IMR-90 (cell line): ENCODE data around the gene ANO4. TPM values are rescaled to one million over a fixed set of nuclear protein-coding genes. Genes with fewer than 3 reads are reported as not detected.

Source experiments
- ATAC-seq: fragments of 200-7000 bp; cut with Tn5 transposase; 2 replicates; pipeline ENCODE4 v1.9.1; 2020; ENCODE audit warnings: low read depth, mild to moderate bottlenecking, moderate library complexity
- BruUV-seq: library from RNA; stranded (reverse); fragments of 400-500 nt; replicated peaks from 2 replicates; lab custom pipeline; 2021; lab: Mats Ljungman, UMichigan
- CTCF ChIA-PET: fragments of 300-600 bp; formaldehyde crosslinking; extraction: SDS; loops from one replicate; lab custom pipeline; 2021; ENCODE audit warnings: antibody characterized with exemption; lab: Yijun Ruan, JAX
- POLR2A ChIA-PET: fragments of 300-600 bp; sonication (Branson Sonifier 250); formaldehyde crosslinking; loops from one replicate; lab custom pipeline; 2022; ENCODE audit warnings: antibody characterized with exemption; ENCODE audit not compliant: unreplicated experiment; lab: Charles Lee
- DNase-seq: peaks from one replicate; pipeline ENCODE4 v3.0.0; 2013
- H2AFZ ChIP-seq: replicated peaks from 2 replicates; pipeline ENCODE3; 2013; ENCODE audit warnings: low read length, mild to moderate bottlenecking; ENCODE audit not compliant: poor library complexity
- H2AK5ac ChIP-seq: 2 replicates; pipeline ENCODE4 v1.6.1; 2013; ENCODE audit warnings: low read depth, low read length, inconsistent platforms
- H2AK9ac ChIP-seq: replicated peaks from 2 replicates; pipeline ENCODE3; 2013; ENCODE audit warnings: mild to moderate bottlenecking, low read depth, low read length, moderate library complexity; ENCODE audit not compliant: poor library complexity
- H2BK120ac ChIP-seq: 2 replicates; pipeline ENCODE4 v1.6.1; 2013; ENCODE audit warnings: low read depth, low read length, inconsistent platforms
- H2BK15ac ChIP-seq: 3 replicates; pipeline ENCODE4 v1.6.1; 2013; ENCODE audit warnings: low read depth, low read length, inconsistent platforms
- H2BK20ac ChIP-seq: 2 replicates; pipeline ENCODE4 v1.6.1; 2013; ENCODE audit warnings: low read depth, mild to moderate bottlenecking, inconsistent platforms, low read length, moderate library complexity
- H2BK5ac ChIP-seq: 2 replicates; pipeline ENCODE4 v1.6.1; 2013; ENCODE audit warnings: mild to moderate bottlenecking, low read depth, low read length, inconsistent platforms; ENCODE audit not compliant: poor library complexity, severe bottlenecking
- H3K14ac ChIP-seq: replicated peaks from 2 replicates; pipeline ENCODE4 v1.6.1; 2013; ENCODE audit warnings: low read depth, low read length, inconsistent platforms
- H3K18ac ChIP-seq: 2 replicates; pipeline ENCODE4 v1.6.1; 2013; ENCODE audit warnings: low read depth, low read length, control low read depth
- H3K23ac ChIP-seq: 2 replicates; pipeline ENCODE4 v1.6.1; 2013; ENCODE audit warnings: low read depth, low read length, inconsistent platforms
- H3K27ac ChIP-seq: 2 replicates; pipeline ENCODE4 v1.5.1; 2013; ENCODE audit warnings: mild to moderate bottlenecking, control low read depth, low read length; ENCODE audit not compliant: insufficient read depth
- H3K27me3 ChIP-seq: 2 replicates; pipeline ENCODE4 v1.6.1; 2013; ENCODE audit warnings: low read length; ENCODE audit not compliant: control insufficient read depth, insufficient read depth
- H3K36me3 ChIP-seq: 2 replicates; pipeline ENCODE4 v1.6.1; 2013; ENCODE audit warnings: low read length, mixed read lengths; ENCODE audit not compliant: control insufficient read depth, insufficient read depth
- H3K4ac ChIP-seq: 2 replicates; pipeline ENCODE4 v1.6.1; 2013; ENCODE audit warnings: low read depth, low read length, inconsistent platforms
- H3K4me1 ChIP-seq: 2 replicates; pipeline ENCODE4 v1.6.1; 2013; ENCODE audit warnings: low read length, mixed read lengths; ENCODE audit not compliant: control insufficient read depth, insufficient read depth
- H3K4me2 ChIP-seq: 2 replicates; pipeline ENCODE4 v1.6.1; 2013; ENCODE audit warnings: low read depth, mild to moderate bottlenecking, control low read depth, low read length, moderate library complexity
- H3K4me3 ChIP-seq: 2 replicates; pipeline ENCODE4 v1.5.1; 2013; ENCODE audit warnings: low read depth, mild to moderate bottlenecking, control low read depth, low read length, moderate library complexity; ENCODE audit not compliant: insufficient read depth
- H3K56ac ChIP-seq: 2 replicates; pipeline ENCODE4 v1.6.1; 2013; ENCODE audit warnings: low read length, inconsistent platforms; ENCODE audit not compliant: insufficient read depth; ENCODE audit errors: extremely low read depth
- H3K79me1 ChIP-seq, 2 experiments: 2 replicates each; pipeline ENCODE4 v1.6.1; 2013; ENCODE audit warnings: low read length in 2 of 2, inconsistent platforms in 1 of 2, low read depth in 1 of 2
- H3K9ac ChIP-seq: 2 replicates; pipeline ENCODE4 v1.6.1; 2013; ENCODE audit warnings: low read depth, low read length, control low read depth
- H3K9me1 ChIP-seq: 2 replicates; pipeline ENCODE4 v1.6.1; 2013; ENCODE audit warnings: low read length, inconsistent platforms; ENCODE audit not compliant: insufficient read depth
- H3K9me3 ChIP-seq: 2 replicates; pipeline ENCODE4 v1.6.1; 2013; ENCODE audit warnings: low read length; ENCODE audit not compliant: control insufficient read depth, insufficient read depth
- H4K20me1 ChIP-seq: 2 replicates; pipeline ENCODE4 v1.6.1; 2013; ENCODE audit warnings: low read length, inconsistent platforms; ENCODE audit not compliant: insufficient read depth
- H4K5ac ChIP-seq: 2 replicates; pipeline ENCODE4 v1.6.1; 2013; ENCODE audit warnings: mild to moderate bottlenecking, low read depth, low read length, control low read depth
- H4K8ac ChIP-seq, 2 experiments: 2 replicates each; pipeline ENCODE4 v1.6.1; 2013; ENCODE audit warnings: low read depth in 2 of 2, low read length in 2 of 2, control low read depth in 1 of 2, inconsistent platforms in 1 of 2
- H4K91ac ChIP-seq: 2 replicates; pipeline ENCODE4 v1.6.1; 2013; ENCODE audit warnings: low read depth, low read length, inconsistent platforms; ENCODE audit not compliant: insufficient read depth
- BHLHE40 ChIP-seq: fragments of 150-350 bp; IDR thresholded peaks from 2 replicates; pipeline ENCODE4 v1.6.1; 2016; ENCODE audit warnings: mild to moderate bottlenecking, low read depth, low read length
- CEBPB ChIP-seq: IDR thresholded peaks from 2 replicates; pipeline ENCODE4 v1.6.1; 2012; ENCODE audit warnings: low read depth, low read length, improper control_type of control experiment
- CHD1 ChIP-seq: IDR thresholded peaks from 2 replicates; pipeline ENCODE4 v1.6.1; 2012; ENCODE audit warnings: low read depth, low read length, improper control_type of control experiment
- FOS ChIP-seq: fragments of 150-350 bp; IDR thresholded peaks from 2 replicates; pipeline ENCODE4 v1.6.1; 2016; ENCODE audit warnings: low read depth, low read length
- MAFK ChIP-seq: IDR thresholded peaks from 2 replicates; pipeline ENCODE4 v1.6.1; 2012; ENCODE audit warnings: low read depth, low read length, improper control_type of control experiment
- MAZ ChIP-seq: IDR thresholded peaks from 2 replicates; pipeline ENCODE4 v1.6.1; 2012; ENCODE audit warnings: low read depth, mild to moderate bottlenecking, low read length, improper control_type of control experiment, moderate library complexity, borderline replicate concordance
- MXI1 ChIP-seq: IDR thresholded peaks from 2 replicates; pipeline ENCODE4 v1.6.1; 2012; ENCODE audit warnings: low read depth, mild to moderate bottlenecking, low read length, moderate library complexity, borderline replicate concordance
- NFE2L2 ChIP-seq: fragments of 150-350 bp; IDR thresholded peaks from 2 replicates; pipeline ENCODE4 v1.6.1; 2016; ENCODE audit warnings: low read depth, mild to moderate bottlenecking, low read length
- POLR2A ChIP-seq: IDR thresholded peaks from 2 replicates; pipeline ENCODE4 v1.6.1; 2012; ENCODE audit warnings: mild to moderate bottlenecking, low read depth, low read length
- RAD21 ChIP-seq: IDR thresholded peaks from 2 replicates; pipeline ENCODE4 v1.6.1; 2012; ENCODE audit warnings: low read length, improper control_type of control experiment
- RCOR1 ChIP-seq: IDR thresholded peaks from 2 replicates; pipeline ENCODE4 v1.6.1; 2012; ENCODE audit warnings: mild to moderate bottlenecking, low read length, improper control_type of control experiment; ENCODE audit not compliant: insufficient replicate concordance
- RFX5 ChIP-seq: IDR thresholded peaks from 2 replicates; pipeline ENCODE4 v1.8.0; 2012; ENCODE audit warnings: low read depth, mild to moderate bottlenecking, low read length, moderate library complexity
- SMC3 ChIP-seq: fragments of 150-350 bp; IDR thresholded peaks from 2 replicates; pipeline ENCODE4 v1.6.1; 2016; ENCODE audit warnings: low read depth, mild to moderate bottlenecking, antibody characterized with exemption, low read length, moderate library complexity
- WGBS, 2 experiments: methylation state at CpG; one replicate each; pipeline versions ENCODE4 v1.1.5 to v1.1.7; 2013; ENCODE audit warnings: missing lambda C conversion rate in 2 of 2; ENCODE audit not compliant: insufficient read length in 1 of 2; ENCODE audit errors: extremely low coverage in 2 of 2; 5-methylcytosine and 5-hydroxymethylcytosine counted together
- dilution Hi-C: fragments of 300-500 bp; cut with HindIII; formaldehyde crosslinking; loops from one replicate; pipeline ENCODE4 v1.14.3; 2018; ENCODE audit warnings: low sequenced_read_pairs; ENCODE audit not compliant: unreplicated experiment
- in situ Hi-C: fragments of 300-500 bp; cut with MboI; formaldehyde crosslinking; loops from 3 replicates; pipeline ENCODE4 v1.14.3; 2019; ENCODE audit warnings: low sequenced_read_pairs, inconsistent platforms, mixed read lengths
- intact Hi-C: fragments of 100-400 bp; cut with micrococcal nuclease; formaldehyde crosslinking; loops from 2 replicates; pipeline ENCODE4 v1.10.0; 2022
- polyA plus RNA-seq, 3 experiments: library from polyadenylated mRNA; depleted of rRNA; stranded (reverse); fragments of >200 nt; gene quantifications; 2 replicates each; pipeline ENCODE4 v1.2.3, GENCODE V29; 2012; ENCODE audit warnings: low replicate concordance in 1 of 3
- total RNA-seq: library from RNA; depleted of rRNA; stranded (reverse); fragments of >200 nt; gene quantifications from 2 replicates; pipeline ENCODE4 v1.2.3, GENCODE V29; 2012
- TF ChIP-seq, protein P1 (sequence below): fragments of 150-350 bp; IDR thresholded peaks from 2 replicates; pipeline ENCODE4 v1.6.1; 2017; ENCODE audit warnings: mild to moderate bottlenecking, antibody characterized with exemption, low read length, low read depth
- TF ChIP-seq, protein P2 (sequence below): conservative IDR thresholded peaks from 2 replicates; pipeline ENCODE4 v1.5.1; 2012; ENCODE audit warnings: mild to moderate bottlenecking, low read depth, low read length, improper control_type of control experiment
- TF ChIP-seq, protein P3 (sequence below): fragments of 150-350 bp; IDR thresholded peaks from 2 replicates; pipeline ENCODE4 v1.6.1; 2016; ENCODE audit warnings: low read depth, mild to moderate bottlenecking, low read length, moderate library complexity, borderline replicate concordance

ANO4 gene
- total and polyA plus RNA-seq, 2 of the 4 experiments (the other 2 are of a cell fraction): 4.7 to 10.2 TPM

DNA sequence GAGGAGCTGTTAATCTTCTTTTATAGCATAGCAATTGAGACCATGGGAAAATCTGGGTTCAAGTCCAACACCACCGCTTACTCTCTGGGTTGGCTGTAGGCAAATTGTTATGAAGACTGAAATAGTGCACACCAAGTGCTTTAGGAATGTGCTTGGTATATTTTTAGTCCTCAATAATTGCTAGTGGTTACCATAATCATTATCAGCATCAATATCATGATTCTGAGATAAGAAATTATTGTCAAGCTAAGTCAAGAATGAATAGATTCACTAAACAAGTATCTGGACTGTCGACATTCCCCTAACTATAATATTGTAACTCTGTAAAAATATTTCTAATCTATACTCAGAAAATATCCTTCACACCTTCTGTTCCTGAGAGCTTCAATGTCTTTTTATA, 48.5 kb downstream of the ANO4 start:
- Histone ChIP-seq H4K8ac (no peak overlapping the region), H3K4me2 (no peak overlapping the region), H2AFZ (no peak overlapping the region), H3K4me3 (no peak overlapping the region), H2AK9ac (no peak overlapping the region), H2AK5ac (no peak overlapping the region), H3K18ac (no peak overlapping the region), H3K9me3 (no peaks in the 10 kb centered on the region), H3K4me1 (peaks cover 4% of the 10 kb centered on the region), H2BK120ac (no peak overlapping the region), H3K79me1 (peaks cover 0 to 8% of the 10 kb centered on the region in 2 experiments; a peak in 2 of 4 replicates), H4K5ac (no peak overlapping the region), H4K20me1 (no peaks in the 10 kb centered on the region), H3K56ac (no peak overlapping the region), H3K23ac (no peak overlapping the region), H2BK20ac (no peak overlapping the region), H3K27ac (no peak overlapping the region), H2BK5ac (no peak overlapping the region), H3K9ac (no peak overlapping the region), H3K14ac (no peak overlapping the region), H3K4ac (no peak overlapping the region), H3K36me3 (no peaks in the 10 kb centered on the region), H4K91ac (no peak overlapping the region), H3K27me3 (no peaks in the 10 kb centered on the region), H3K9me1 (no peaks in the 10 kb centered on the region), H2BK15ac (no peak overlapping the region)
- no TSS peak for BruUV-seq
- dilution Hi-C loops: no loop called here
- in situ Hi-C loops: no loop called here
- intact Hi-C loops: no loop called here
- no peak for ATAC-seq
- no peak for DNase-seq
- TF ChIP-seq, protein P1, sequence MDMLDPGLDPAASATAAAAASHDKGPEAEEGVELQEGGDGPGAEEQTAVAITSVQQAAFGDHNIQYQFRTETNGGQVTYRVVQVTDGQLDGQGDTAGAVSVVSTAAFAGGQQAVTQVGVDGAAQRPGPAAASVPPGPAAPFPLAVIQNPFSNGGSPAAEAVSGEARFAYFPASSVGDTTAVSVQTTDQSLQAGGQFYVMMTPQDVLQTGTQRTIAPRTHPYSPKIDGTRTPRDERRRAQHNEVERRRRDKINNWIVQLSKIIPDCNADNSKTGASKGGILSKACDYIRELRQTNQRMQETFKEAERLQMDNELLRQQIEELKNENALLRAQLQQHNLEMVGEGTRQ: no peak
- TF ChIP-seq RAD21 (no peak), SMC3 (no peak), FOS (no peak), MXI1 (no peak), CHD1 (no peak), RFX5 (no peak), POLR2A (no peak), RCOR1 (no peak), BHLHE40 (no peak), CEBPB (no peak), MAFK (no peak), MAZ (no peak), NFE2L2 (no peak)
- TF ChIP-seq, protein P2, sequence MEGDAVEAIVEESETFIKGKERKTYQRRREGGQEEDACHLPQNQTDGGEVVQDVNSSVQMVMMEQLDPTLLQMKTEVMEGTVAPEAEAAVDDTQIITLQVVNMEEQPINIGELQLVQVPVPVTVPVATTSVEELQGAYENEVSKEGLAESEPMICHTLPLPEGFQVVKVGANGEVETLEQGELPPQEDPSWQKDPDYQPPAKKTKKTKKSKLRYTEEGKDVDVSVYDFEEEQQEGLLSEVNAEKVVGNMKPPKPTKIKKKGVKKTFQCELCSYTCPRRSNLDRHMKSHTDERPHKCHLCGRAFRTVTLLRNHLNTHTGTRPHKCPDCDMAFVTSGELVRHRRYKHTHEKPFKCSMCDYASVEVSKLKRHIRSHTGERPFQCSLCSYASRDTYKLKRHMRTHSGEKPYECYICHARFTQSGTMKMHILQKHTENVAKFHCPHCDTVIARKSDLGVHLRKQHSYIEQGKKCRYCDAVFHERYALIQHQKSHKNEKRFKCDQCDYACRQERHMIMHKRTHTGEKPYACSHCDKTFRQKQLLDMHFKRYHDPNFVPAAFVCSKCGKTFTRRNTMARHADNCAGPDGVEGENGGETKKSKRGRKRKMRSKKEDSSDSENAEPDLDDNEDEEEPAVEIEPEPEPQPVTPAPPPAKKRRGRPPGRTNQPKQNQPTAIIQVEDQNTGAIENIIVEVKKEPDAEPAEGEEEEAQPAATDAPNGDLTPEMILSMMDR: no peak
- TF ChIP-seq, protein P3, sequence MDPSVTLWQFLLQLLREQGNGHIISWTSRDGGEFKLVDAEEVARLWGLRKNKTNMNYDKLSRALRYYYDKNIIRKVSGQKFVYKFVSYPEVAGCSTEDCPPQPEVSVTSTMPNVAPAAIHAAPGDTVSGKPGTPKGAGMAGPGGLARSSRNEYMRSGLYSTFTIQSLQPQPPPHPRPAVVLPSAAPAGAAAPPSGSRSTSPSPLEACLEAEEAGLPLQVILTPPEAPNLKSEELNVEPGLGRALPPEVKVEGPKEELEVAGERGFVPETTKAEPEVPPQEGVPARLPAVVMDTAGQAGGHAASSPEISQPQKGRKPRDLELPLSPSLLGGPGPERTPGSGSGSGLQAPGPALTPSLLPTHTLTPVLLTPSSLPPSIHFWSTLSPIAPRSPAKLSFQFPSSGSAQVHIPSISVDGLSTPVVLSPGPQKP: no peak
- POLR2A ChIA-PET: interaction anchor here (0.6 kb wide), 1 partner anchor 136 kb away, joined by 5 read pairs; no protein-coding TSS in a partner anchor
- no CpG with 5 or more reads among the region's 2 CpGs for WGBS, 2 experiments
- CTCF ChIA-PET: no interaction called here
